Glutamatergic neuron (in vitro differentiated cells): Measurements from ENCODE around the gene PKP2. TPM values are rescaled to one million over a fixed set of nuclear protein-coding genes. Genes with fewer than 3 reads are reported as not detected.

ENCODE experiments used
- DNase-seq: peaks from one replicate; pipeline ENCODE4 v3.0.0; 2022
- H3K27ac Mint-ChIP-seq: one replicate; pipeline ENCODE4 v1.8.0; 2020; ENCODE audit warnings: mild to moderate bottlenecking, mixed read lengths, inconsistent platforms; ENCODE audit not compliant: unreplicated experiment
- H3K27me3 Mint-ChIP-seq: one replicate; pipeline ENCODE4 v1.8.0; 2020; ENCODE audit warnings: mild to moderate bottlenecking, moderate library complexity, mixed read lengths, inconsistent platforms; ENCODE audit not compliant: unreplicated experiment
- H3K36me3 Mint-ChIP-seq: one replicate; pipeline ENCODE4 v1.8.0; 2020; ENCODE audit warnings: mild to moderate bottlenecking, mixed read lengths, inconsistent platforms; ENCODE audit not compliant: unreplicated experiment
- H3K4me1 Mint-ChIP-seq: one replicate; pipeline ENCODE4 v1.8.0; 2020; ENCODE audit warnings: mild to moderate bottlenecking, low read depth, mixed read lengths, inconsistent platforms; ENCODE audit not compliant: unreplicated experiment
- H3K4me3 Mint-ChIP-seq: one replicate; pipeline ENCODE4 v1.8.0; 2020; ENCODE audit warnings: mild to moderate bottlenecking, mixed read lengths, inconsistent platforms; ENCODE audit not compliant: unreplicated experiment
- H3K9me3 Mint-ChIP-seq: one replicate; pipeline ENCODE4 v1.8.0; 2020; ENCODE audit warnings: mild to moderate bottlenecking, moderate library complexity, mixed read lengths, inconsistent platforms; ENCODE audit not compliant: unreplicated experiment
- CTCF ChIP-seq: fragments of 200-600 bp; sonication (generic); IDR thresholded peaks from one replicate; pipeline ENCODE4 v1.5.0; 2021; ENCODE audit not compliant: partially characterized antibody, unreplicated experiment
- total RNA-seq: library from RNA; stranded (reverse); fragmentation: NEBNext Ultra II Directional; extraction: Animal tissue kit (Norgen Biotek cat#: 25700); gene quantifications from one replicate; pipeline ENCODE4 v1.2.1, GENCODE V29; 2021; ENCODE audit not compliant: unreplicated experiment

Gene PKP2
- total RNA-seq, 1 donor from 2014 or later: 2.5 TPM

GRCh38 chr12:32839828-32840227 lies 56.7 kb downstream of the PKP2 start:
- Mint-ChIP-seq H3K4me1 (no peaks in the 10 kb centered on the region), H3K4me3 (no peak overlapping the region), H3K36me3 (peaks cover 5% of the 10 kb centered on the region), H3K27me3 (no peaks in the 10 kb centered on the region), H3K9me3 (no peaks in the 10 kb centered on the region), H3K27ac (no peak overlapping the region)
- TF ChIP-seq CTCF: no peak
- no peak for DNase-seq

GRCh38 chr12:32837974-32838373 lies 58.6 kb downstream of the PKP2 start:
- H3K4me1 Mint-ChIP-seq: no peaks in the 10 kb centered on the region
- H3K27ac Mint-ChIP-seq: no peak overlapping the region
- peaks cover 5% of the 10 kb centered on the region for H3K36me3 Mint-ChIP-seq
- H3K9me3 Mint-ChIP-seq: no peaks in the 10 kb centered on the region
- no peak for TF ChIP-seq CTCF
- H3K27me3 Mint-ChIP-seq: no peaks in the 10 kb centered on the region
- no peak overlapping the region for H3K4me3 Mint-ChIP-seq
- DNase-seq: no peak

GRCh38 chr12:32836710-32837109 lies 59.9 kb downstream of the PKP2 start:
- no peaks in the 10 kb centered on the region for H3K4me1 Mint-ChIP-seq
- H3K4me3 Mint-ChIP-seq: no peak overlapping the region
- peaks cover 5% of the 10 kb centered on the region for H3K36me3 Mint-ChIP-seq
- H3K27ac Mint-ChIP-seq: no peak overlapping the region
- TF ChIP-seq CTCF: no peak
- H3K9me3 Mint-ChIP-seq: no peaks in the 10 kb centered on the region
- no peak for DNase-seq
- no peaks in the 10 kb centered on the region for H3K27me3 Mint-ChIP-seq

- H3K4me1 Mint-ChIP-seq: no peaks in the 10 kb centered on the region
- TF ChIP-seq CTCF: no peak
- no peak for DNase-seq
- H3K27ac Mint-ChIP-seq: no peak overlapping the region
- H3K27me3 Mint-ChIP-seq: no peaks in the 10 kb centered on the region
- peaks cover 5% of the 10 kb centered on the region for H3K36me3 Mint-ChIP-seq
- H3K9me3 Mint-ChIP-seq: no peaks in the 10 kb centered on the region
- no peak overlapping the region for H3K4me3 Mint-ChIP-seq
These were observed 62.5 kb downstream of the PKP2 start for GRCh38 chr12:32834122-32834521.

GRCh38 chr12:32828552-32828951 lies 68.0 kb downstream of the PKP2 start:
- no peak overlapping the region for H3K27ac Mint-ChIP-seq

More at GRCh38 chr12:32828552-32828951, 68.0 kb downstream of the PKP2 start:
- Mint-ChIP-seq H3K4me1 (no peaks in the 10 kb centered on the region), H3K36me3 (no peaks in the 10 kb centered on the region), H3K9me3 (no peaks in the 10 kb centered on the region), H3K4me3 (no peak overlapping the region), H3K27me3 (no peaks in the 10 kb centered on the region)
- no peak for TF ChIP-seq CTCF
- no peak for DNase-seq
